Endothelial cell of hepatic sinusoid (primary cell): Measurements from ENCODE around the gene ZSCAN30.
"Not testable (repeated sequence)": the region's sequence is repeated elsewhere in the genome, so short reads cannot be mapped to it uniquely, and the experiment has no call there.

Source experiments
- in situ Hi-C: cut with HindIII; loops from 2 replicates; pipeline ENCODE4 v1.10.0; 2017; ENCODE audit warnings: low sequenced_read_pairs

ZSCAN30 gene

DNA sequence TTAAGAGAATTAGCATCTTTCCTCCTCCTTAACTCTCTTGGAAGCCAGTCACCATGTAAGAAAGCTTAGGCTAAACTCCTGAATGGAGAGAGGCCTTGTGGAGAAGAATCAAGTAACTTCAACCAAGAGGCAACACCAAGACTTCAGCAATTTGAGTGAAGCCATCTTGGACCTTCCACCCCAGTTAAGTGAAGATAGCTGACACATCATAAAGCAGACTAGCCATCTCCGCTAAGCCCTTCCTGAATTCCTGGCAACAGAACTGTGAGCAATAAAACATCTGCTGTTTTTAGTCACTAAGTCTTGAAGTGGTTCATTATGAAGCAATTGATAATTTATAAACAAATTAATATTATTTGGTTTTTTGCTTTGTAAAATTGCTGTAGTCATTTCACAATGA lies 50.7 kb downstream of the ZSCAN30 start:
- in situ Hi-C loops: no loop called here

DNA sequence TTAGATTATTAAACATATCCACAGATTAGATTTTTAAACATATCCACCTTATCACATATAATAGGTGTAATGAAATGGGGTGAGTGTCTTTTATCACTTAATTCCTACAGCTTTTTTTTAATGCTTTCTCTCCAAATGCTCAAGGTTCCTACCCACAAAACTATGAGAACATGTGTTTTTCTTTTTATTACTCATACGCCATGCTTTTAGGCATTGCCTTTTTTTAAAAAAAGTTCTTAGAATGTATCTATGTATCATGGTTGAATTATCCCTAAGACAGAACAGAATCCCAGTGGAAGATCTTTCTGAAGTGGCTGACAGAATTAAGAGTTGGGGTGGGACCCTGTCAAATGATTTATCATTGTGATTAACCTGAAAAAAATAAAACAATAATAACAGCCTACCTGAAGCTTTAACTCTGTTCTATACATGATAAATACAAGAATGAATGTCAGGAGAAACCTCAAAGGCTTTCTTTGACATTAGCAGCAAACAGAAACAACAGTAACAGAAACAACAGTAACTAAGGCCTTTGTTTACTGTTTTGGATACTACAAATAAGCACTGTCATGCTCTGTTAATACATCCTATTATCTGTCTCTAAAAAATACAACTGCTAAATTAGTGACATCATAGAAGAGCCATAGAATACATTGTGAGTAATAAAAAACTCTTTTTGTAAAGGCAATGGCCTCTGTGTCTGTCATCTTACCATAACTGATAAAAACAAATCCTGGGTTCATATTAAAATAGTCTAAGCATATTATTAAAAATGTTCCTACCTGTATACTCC lies 53.3 kb downstream of the ZSCAN30 start:
- in situ Hi-C loops: no loop called here

DNA sequence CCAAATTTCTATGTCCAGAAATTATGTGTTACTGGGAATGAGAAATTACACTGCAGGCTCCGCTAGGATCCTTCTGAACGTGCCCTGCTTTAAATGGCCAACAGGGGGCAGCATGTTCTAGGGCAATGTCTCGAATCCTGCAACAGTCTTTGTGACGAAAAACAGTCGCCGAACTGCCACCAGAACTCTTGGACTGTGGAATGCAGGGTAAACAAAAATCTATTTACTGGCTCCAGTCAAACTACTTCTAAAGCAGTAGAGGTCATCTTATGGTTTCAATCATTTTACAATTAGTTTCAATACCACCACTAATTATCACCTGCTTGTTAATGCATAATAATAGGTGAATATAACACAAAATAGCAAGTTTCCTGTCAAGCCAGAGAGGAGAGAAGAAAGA lies 59.0 kb downstream of the ZSCAN30 start:
- in situ Hi-C loops: loop anchor here (5.0 kb wide), 1 partner anchor 131 kb away; no protein-coding TSS in a partner anchor

DNA sequence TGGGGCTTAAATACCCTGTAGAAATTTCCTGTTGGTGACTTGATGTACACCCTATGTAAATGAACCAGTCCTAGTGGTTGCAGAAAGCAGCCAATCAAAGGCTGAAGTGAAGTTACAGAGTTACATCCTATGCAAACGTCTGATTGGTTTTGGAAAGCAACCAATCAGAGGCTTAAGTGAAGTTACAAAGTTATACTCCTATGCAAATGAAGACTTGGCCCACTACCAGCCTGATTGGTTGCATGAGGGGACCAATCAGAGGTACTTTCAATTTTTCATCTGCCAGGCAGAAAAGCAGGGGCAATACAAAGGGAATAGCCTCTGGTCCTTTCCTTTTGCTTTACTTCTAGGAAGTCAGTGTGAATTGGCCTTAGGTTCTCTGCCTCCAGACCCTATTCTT lies 62.8 kb downstream of the ZSCAN30 start:
- in situ Hi-C loops: no loop called here

DNA sequence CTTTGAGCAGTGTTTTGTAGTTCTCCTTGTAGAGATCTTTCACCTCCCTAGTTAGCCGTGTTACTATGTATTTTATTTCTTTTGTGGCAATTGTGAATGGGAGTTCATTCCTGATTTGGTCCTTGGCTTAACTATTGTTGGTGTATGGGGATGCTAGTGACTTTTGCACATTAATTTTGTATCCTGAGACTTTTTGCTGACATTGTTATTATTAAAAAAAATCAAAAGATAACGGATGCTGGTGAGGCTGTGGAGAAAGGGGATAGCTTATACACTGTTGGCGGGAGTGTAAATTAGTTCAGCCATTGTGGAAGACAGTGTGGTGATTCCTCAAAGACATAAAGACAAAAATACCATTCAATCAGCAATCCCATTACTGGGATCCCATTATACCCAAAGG lies 66.2 kb downstream of the ZSCAN30 start:
- in situ Hi-C loops: no loop called here

DNA sequence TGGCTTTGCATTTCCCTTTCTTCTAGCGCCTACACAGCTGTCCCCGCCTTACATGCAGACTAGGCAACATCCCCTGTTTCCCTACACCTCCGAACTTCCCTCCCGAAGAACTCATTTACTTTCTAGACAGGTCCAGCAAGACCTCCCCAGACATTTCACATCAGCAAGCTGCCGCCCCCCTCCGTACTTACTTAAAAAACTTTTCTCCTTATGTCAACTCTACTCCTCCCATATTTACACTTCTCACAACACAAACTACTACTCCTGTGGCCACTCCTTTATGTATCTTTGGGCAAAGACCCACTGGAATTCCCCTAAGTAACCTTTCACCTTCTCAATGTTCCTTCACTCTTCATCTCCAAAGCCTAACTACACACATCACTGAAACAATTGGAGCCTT lies 69.6 kb downstream of the ZSCAN30 start:
- in situ Hi-C loops: no loop called here

DNA sequence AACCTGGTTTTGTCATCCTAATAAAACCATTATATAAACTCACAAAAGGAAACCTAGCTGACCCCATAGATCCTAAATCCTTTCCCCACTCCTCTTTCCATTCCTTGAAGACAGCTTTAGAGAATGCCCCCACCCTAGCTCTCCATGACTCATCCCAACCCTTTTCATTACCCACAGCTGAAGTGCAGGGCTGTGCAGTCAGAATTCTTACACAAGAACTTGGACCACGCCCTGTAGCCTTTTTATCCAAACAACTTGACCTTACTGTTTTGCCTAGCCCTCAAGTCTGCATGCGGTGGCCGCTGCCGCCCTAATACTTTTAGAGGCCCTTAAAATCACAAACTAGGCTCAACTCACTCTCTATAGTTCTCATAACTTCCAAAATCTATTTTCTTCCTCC lies 70.7 kb downstream of the ZSCAN30 start:
- in situ Hi-C loops: not testable (repeated sequence)

DNA sequence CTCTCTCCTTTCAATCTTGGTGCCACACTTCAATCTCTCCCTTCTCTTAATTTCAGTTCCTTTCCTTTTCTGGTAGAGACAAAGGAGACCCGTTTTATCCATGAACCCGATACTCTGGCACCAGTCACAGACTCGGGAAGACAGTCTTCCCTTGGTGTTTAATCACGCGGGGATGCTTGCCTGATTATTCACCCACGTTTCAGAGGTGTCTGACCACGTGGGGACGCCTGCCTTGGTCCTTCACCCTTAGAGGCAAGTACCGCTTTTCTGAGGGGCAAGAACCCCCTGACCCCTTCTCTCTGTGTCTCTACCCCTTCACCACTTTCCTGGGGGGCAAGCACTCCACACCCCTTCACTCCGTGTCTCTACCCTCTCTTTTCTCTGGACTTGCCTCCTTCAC lies 73.4 kb downstream of the ZSCAN30 start:
- in situ Hi-C loops: not testable (repeated sequence)

DNA sequence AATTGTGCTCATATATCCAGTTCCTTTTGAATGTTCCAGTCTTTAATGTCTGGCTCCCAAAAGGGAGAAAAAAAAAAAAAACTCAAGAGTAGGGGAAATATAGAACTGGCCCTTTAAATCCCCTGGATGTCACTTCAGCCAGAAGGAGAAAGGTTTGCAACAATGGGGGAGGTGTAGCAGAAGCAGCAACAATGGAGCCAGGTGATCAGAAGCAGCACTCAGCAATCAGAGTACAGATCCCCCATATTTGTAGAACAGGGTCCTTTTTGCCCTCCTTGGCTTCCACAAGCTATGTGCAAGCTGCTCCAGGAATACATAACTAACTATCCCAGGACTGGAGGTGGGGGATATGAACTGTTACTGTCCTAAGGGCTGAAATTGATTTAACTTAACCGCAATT lies 75.0 kb downstream of the ZSCAN30 start:
- in situ Hi-C loops: no loop called here

DNA sequence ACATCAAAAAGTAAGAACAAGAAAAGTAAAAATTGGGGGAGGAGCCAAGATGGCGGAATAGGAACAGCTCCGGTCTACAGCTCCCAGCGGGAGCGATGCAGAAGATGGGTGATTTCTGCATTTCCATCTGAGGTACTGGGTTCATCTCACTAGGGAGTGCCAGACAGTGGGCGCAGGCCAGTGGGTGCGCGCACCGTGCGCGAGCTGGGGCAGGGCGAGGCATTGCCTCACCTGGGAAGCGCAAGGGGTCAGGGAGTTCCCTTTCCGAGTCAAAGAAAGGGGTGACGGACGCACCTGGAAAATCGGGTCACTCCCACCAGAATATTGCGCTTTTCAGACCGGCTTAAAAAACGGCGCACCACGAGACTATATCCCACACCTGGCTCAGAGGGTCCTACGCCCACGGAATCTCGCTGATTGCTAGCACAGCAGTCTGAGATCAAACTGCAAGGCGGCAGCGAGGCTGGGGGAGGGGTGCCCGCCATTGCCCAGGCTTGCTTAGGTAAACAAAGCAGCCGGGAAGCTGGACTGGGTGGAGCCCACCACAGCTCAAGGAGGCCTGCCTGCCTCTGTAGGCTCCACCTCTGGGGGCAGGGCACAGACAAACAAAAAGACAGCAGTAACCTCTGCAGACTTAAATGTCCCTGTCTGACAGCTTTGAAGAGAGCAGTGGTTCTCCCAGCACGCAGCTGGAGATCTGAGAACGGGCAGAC lies 84.1 kb downstream of the ZSCAN30 start:
- in situ Hi-C loops: not testable (repeated sequence)

DNA sequence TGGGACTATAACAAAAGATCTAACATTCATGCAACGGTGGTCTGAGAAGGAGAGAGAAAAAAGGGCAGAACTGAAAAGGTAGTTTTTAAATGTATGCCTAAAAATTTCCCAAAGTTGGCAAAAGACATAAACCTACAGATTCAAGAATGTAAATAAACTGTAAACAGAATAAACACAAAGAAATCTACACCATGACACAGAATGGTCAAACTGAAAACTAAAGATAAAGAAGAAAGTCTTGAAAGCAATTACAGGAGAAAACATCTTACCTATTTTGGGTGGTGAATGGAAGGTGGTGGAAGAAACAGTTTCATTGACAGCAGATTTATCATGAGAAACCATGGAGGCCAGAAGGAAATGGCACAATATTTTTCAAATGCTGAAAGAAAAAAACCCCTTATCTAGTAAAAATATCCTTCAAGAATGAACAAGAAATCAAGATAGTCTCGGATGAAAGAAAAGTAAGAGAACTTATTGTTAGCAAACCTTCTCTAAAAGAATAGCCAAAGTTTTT lies 84.8 kb downstream of the ZSCAN30 start:
- in situ Hi-C loops: no loop called here

DNA sequence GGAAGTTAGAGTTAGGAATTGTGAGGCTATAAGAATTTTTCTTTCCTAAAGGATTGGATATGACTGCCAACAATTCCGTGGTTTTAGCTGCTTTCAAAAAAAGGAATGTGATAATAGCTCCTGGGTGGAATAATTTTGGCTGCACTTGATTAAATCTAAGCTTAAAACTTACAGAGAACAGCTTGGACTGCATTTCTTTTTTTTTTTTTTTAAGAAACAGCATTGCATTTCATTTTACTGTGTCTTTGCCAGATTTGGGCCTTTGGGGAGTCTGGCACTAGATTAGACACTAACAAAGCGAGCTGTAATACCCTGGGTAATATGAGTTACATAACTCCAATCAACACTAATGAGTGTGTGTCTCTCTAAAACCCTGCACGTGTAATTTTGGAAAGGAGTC lies 87.0 kb downstream of the ZSCAN30 start:
- in situ Hi-C loops: no loop called here

DNA sequence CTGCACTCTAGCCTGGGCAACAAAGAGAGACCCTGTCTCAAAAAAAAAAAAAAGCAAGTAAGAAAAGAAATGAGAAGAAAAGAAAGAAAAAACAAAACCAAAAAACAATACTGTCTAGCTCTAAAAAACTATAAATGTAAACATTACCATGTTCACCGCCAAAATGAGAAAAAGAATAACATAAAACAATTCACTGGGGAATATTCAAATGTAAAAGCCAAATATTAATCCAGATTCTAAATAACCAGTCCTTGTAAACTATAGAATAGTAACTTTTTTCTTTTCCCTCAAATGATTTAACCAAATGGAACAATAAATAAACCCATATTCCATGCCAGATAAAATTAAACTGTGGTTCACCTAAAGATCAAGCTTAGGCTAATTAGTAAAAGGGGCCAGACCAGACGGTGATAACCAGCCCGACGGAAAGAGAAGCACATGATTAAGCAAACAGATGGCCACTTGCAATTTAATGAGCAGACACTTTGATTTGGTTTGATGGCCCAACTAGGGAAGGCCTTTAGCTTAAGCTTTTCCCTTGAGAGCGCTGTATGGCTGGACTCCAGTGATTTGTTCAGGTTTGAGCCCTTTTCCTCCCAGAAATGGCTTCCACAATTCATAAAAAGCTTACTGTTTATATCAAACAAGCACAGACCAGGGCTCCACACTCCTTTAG lies 88.6 kb downstream of the ZSCAN30 start:
- in situ Hi-C loops: no loop called here
